H1 (cell line): ENCODE results near the gene CNOT6. TPM values are rescaled to one million over a fixed set of nuclear protein-coding genes. Genes with fewer than 3 reads are reported as not detected.

Experiments
- CTCF ChIA-PET: fragments of 300-600 bp; sonication (Branson Sonifier 250); formaldehyde crosslinking; loops from one replicate; lab custom pipeline; 2021; ENCODE audit not compliant: partially characterized antibody; lab: Charles Lee
- POLR2A ChIA-PET: fragments of 300-600 bp; sonication (Branson Sonifier 250); formaldehyde crosslinking; loops from one replicate; lab custom pipeline; 2021; ENCODE audit warnings: inconsistent platforms; ENCODE audit not compliant: partially characterized antibody; lab: Charles Lee
- DNase-seq, 2 experiments: peaks; one replicate each; pipeline versions ENCODE4 v3.0.0 to v3.0.0-alpha.2; 2010 to 2022; ENCODE audit warnings: low spot score in 2 of 2, low read depth in 1 of 2, mixed read lengths in 1 of 2
- FAIRE-seq: peaks from 2 replicates; lab custom pipeline; 2011; peaks lifted over from hg19 to GRCh38; lab: Jason Lieb, UNC
- H2AFZ ChIP-seq: 2 replicates; pipeline ENCODE4 v1.8.1; 2012; ENCODE audit warnings: low read length, inconsistent platforms
- H2AK5ac ChIP-seq: 2 replicates; pipeline ENCODE4 v1.6.1; 2013; ENCODE audit warnings: low read depth, low read length
- H2BK120ac ChIP-seq: replicated peaks from 2 replicates; pipeline ENCODE3; 2013; ENCODE audit warnings: low read depth, low read length, inconsistent platforms
- H2BK12ac ChIP-seq: 2 replicates; pipeline ENCODE4 v1.6.1; 2013; ENCODE audit warnings: low read depth, low read length
- H2BK15ac ChIP-seq: 2 replicates; pipeline ENCODE4 v1.6.1; 2013; ENCODE audit warnings: low read length
- H2BK20ac ChIP-seq: 2 replicates; pipeline ENCODE4 v1.6.1; 2013; ENCODE audit warnings: low read length
- H2BK5ac ChIP-seq: 2 replicates; pipeline ENCODE4 v1.6.1; 2013; ENCODE audit warnings: low read depth, low read length
- H3K14ac ChIP-seq: 2 replicates; pipeline ENCODE4 v1.6.1; 2013; ENCODE audit warnings: inconsistent platforms; ENCODE audit not compliant: insufficient read length
- H3K18ac ChIP-seq: 2 replicates; pipeline ENCODE4 v1.6.1; 2013; ENCODE audit warnings: low read length; ENCODE audit errors: extremely low read depth
- H3K23ac ChIP-seq: 2 replicates; pipeline ENCODE4 v1.6.1; 2013; ENCODE audit warnings: inconsistent platforms; ENCODE audit not compliant: insufficient read length
- H3K23me2 ChIP-seq: 2 replicates; pipeline ENCODE4 v1.6.1; 2013; ENCODE audit warnings: low read depth, low read length
- H3K27ac ChIP-seq: 2 replicates; pipeline ENCODE4 v1.6.1; 2011; ENCODE audit warnings: low read depth, low read length, inconsistent platforms
- H3K27me3 ChIP-seq, 4 experiments: replicated peaks in 1 of 4; 1 replicate in 1 of 4; 2 replicates in 3 of 4; pipeline versions ENCODE4 v1.6.1 to v1.8.1; 2011 to 2013; ENCODE audit warnings: low read length in 3 of 4, mild to moderate bottlenecking in 3 of 4, inconsistent platforms in 2 of 4, mixed read lengths in 2 of 4, moderate library complexity in 1 of 4; ENCODE audit not compliant: control insufficient read depth in 3 of 4, insufficient read depth in 3 of 4; ENCODE audit errors: extremely low read depth in 1 of 4
- H3K36me3 ChIP-seq, 4 experiments: 2 replicates each; pipeline versions ENCODE4 v1.6.1 to v1.8.1; 2011 to 2013; ENCODE audit warnings: mild to moderate bottlenecking in 4 of 4, low read length in 3 of 4, moderate library complexity in 2 of 4, control low read depth in 1 of 4, inconsistent platforms in 1 of 4; ENCODE audit not compliant: insufficient read depth in 4 of 4, control insufficient read depth in 2 of 4
- H3K4ac ChIP-seq: replicated peaks from 2 replicates; pipeline ENCODE3; 2013; ENCODE audit warnings: low read length, low read depth, mixed read lengths, inconsistent platforms; ENCODE audit not compliant: insufficient read length
- H3K4me1 ChIP-seq, 4 experiments: replicated peaks in 1 of 4; 1 replicate in 1 of 4; 2 replicates in 3 of 4; pipeline versions ENCODE4 v1.6.1 to v1.8.1; 2011 to 2013; ENCODE audit warnings: low read length in 3 of 4, inconsistent platforms in 2 of 4, mixed read lengths in 1 of 4; ENCODE audit not compliant: insufficient read depth in 4 of 4, control insufficient read depth in 3 of 4
- H3K4me2 ChIP-seq, 2 experiments: 2 replicates each; pipeline versions ENCODE4 v1.6.1 to v1.8.1; 2011 to 2013; ENCODE audit warnings: low read depth in 2 of 2, low read length in 2 of 2, control low read depth in 1 of 2, inconsistent platforms in 1 of 2, mild to moderate bottlenecking in 1 of 2; ENCODE audit not compliant: insufficient read depth in 1 of 2
- H3K4me3 ChIP-seq, 4 experiments: fragments of 200-600, 300-600 bp in 1 of 4; sonication (generic), shearing (Covaris generic), sonication (Bioruptor Twin) in 1 of 4; 2 replicates each; pipeline versions ENCODE4 v1.5.1 to v1.8.1; 2011 to 2016; ENCODE audit warnings: low read length in 4 of 4, low read depth in 3 of 4, control low read depth in 2 of 4, inconsistent platforms in 2 of 4, mild to moderate bottlenecking in 2 of 4, mixed read lengths in 1 of 4, moderate library complexity in 1 of 4; ENCODE audit not compliant: insufficient read depth in 2 of 4; ENCODE audit errors: extremely low read depth in 1 of 4
- H3K56ac ChIP-seq: replicated peaks from 2 replicates; pipeline ENCODE3; 2013; ENCODE audit warnings: low read depth, mild to moderate bottlenecking, mixed read lengths, low read length, inconsistent platforms; ENCODE audit not compliant: insufficient read length
- H3K79me1 ChIP-seq: 2 replicates; pipeline ENCODE4 v1.6.1; 2013; ENCODE audit warnings: low read depth, low read length, control low read depth
- H3K79me2 ChIP-seq, 2 experiments: 2 replicates each; pipeline versions ENCODE4 v1.6.1 to v1.8.1; 2012 to 2013; ENCODE audit warnings: low read length in 2 of 2, mild to moderate bottlenecking in 2 of 2, inconsistent platforms in 1 of 2; ENCODE audit not compliant: insufficient read depth in 2 of 2, control insufficient read depth in 1 of 2
- H3K9ac ChIP-seq, 4 experiments: replicated peaks in 1 of 4; 1 replicate in 1 of 4; 2 replicates in 3 of 4; pipeline versions ENCODE4 v1.6.1 to v1.8.1; 2011 to 2013; ENCODE audit warnings: low read depth in 3 of 4, low read length in 3 of 4, control low read depth in 2 of 4, mild to moderate bottlenecking in 2 of 4, moderate library complexity in 2 of 4, inconsistent platforms in 1 of 4; ENCODE audit errors: extremely low read depth in 1 of 4
- H3K9me3 ChIP-seq, 2 experiments: 2 replicates each; pipeline versions ENCODE4 v1.6.1 to v1.8.1; 2012 to 2013; ENCODE audit warnings: mild to moderate bottlenecking in 2 of 2, moderate library complexity in 2 of 2, control low read depth in 1 of 2, inconsistent platforms in 1 of 2, low read depth in 1 of 2, low read length in 1 of 2, mixed read lengths in 1 of 2; ENCODE audit not compliant: insufficient read depth in 2 of 2
- H4K20me1 ChIP-seq, 2 experiments: replicated peaks in 1 of 2; 2 replicates each; pipeline versions ENCODE3 to v1.8.1; 2011 to 2013; ENCODE audit warnings: inconsistent platforms in 2 of 2, low read length in 2 of 2, mild to moderate bottlenecking in 1 of 2; ENCODE audit not compliant: insufficient read depth in 2 of 2, control insufficient read depth in 1 of 2
- H4K5ac ChIP-seq: 2 replicates; pipeline ENCODE4 v1.6.1; 2013; ENCODE audit warnings: low read length, low read depth, mixed read lengths, inconsistent platforms; ENCODE audit not compliant: insufficient read length
- H4K8ac ChIP-seq: 2 replicates; pipeline ENCODE4 v1.8.0; 2013; ENCODE audit warnings: mild to moderate bottlenecking, moderate library complexity, low read length, inconsistent platforms; ENCODE audit not compliant: insufficient read depth; ENCODE audit errors: extremely low read depth
- H4K91ac ChIP-seq: replicated peaks from 2 replicates; pipeline ENCODE3; 2013; ENCODE audit warnings: low read length, mixed read lengths, inconsistent platforms; ENCODE audit not compliant: insufficient read length
- CEBPB ChIP-seq: IDR thresholded peaks from 2 replicates; pipeline ENCODE4 v1.6.1; 2012; ENCODE audit warnings: low read depth, low read length
- POU5F1 ChIP-seq: IDR thresholded peaks from 2 replicates; pipeline ENCODE4 v1.6.1; 2011; ENCODE audit warnings: low read depth, mild to moderate bottlenecking, low read length, moderate library complexity
- WGBS, 2 experiments: shearing (Covaris generic) in 1 of 2; methylation state at CpG; one replicate each; pipeline versions ENCODE4 v1.1.6 to v1.1.7; 2013 to 2015; ENCODE audit warnings: low lambda C conversion rate in 2 of 2, mixed read lengths in 2 of 2, inconsistent platforms in 1 of 2, low coverage in 1 of 2, missing lambda C conversion rate in 1 of 2; ENCODE audit not compliant: insufficient replicate concordance in 2 of 2, insufficient coverage in 1 of 2, insufficient read length in 1 of 2; ENCODE audit errors: extremely low coverage in 1 of 2, missing lambda C conversion rate in 1 of 2; 5-methylcytosine and 5-hydroxymethylcytosine counted together
- polyA plus RNA-seq, 7 experiments: library from polyadenylated mRNA; depleted of rRNA in 3 of 7; stranded (reverse) in 5 of 7; unstranded in 2 of 7; fragments of >200 nt in 5 of 7; fragments of 200-250 nt in 2 of 7; gene quantifications; 1 replicate in 5 of 7; 2 replicates in 1 of 7; 4 replicates in 1 of 7; pipeline versions ENCODE4 v1.2.1 to v1.2.3, GENCODE V29; 2011 to 2013; ENCODE audit warnings: missing spikeins in 2 of 7, mixed read lengths in 2 of 7
- total RNA-seq: library from RNA; stranded (reverse); fragmentation: NEBNext Ultra II Directional; extraction: Animal tissue kit (Norgen Biotek cat#: 25700); gene quantifications from 2 replicates; pipeline ENCODE4 v1.2.1, GENCODE V29; 2021

Gene CNOT6
- total and polyA plus RNA-seq, 2 of the 8 experiments (the other 6 are each of a cell fraction or from before 2014, with no cell fraction given): 10.7 to 45.4 TPM

GRCh38 chr5:180495991-180496741 lies 2.0 kb downstream of the CNOT6 start:
- Histone ChIP-seq H2BK5ac (peak overlapping the region; percentile 36), H4K5ac (peak overlapping the region; percentile 57), H2BK12ac (no peak overlapping the region), H3K4ac (no peak overlapping the region), H3K36me3 (peaks cover 0 to 34% (median 9%) of the 10 kb centered on the region in 4 experiments; a peak in 4 of 8 replicates), H4K91ac (no peak overlapping the region), H4K8ac (no peak overlapping the region; the same call in 1 of the 2 replicates), H3K79me2 (peaks cover 52 to 64% of the 10 kb centered on the region in 2 experiments), H3K27me3 (no peaks in the 10 kb centered on the region), H3K14ac (no peak overlapping the region), H3K9me3 (peaks cover 0 to 4% of the 10 kb centered on the region in 2 experiments; a peak in 1 of 4 replicates), H2BK15ac (no peak overlapping the region), H3K27ac (peak overlapping the region; percentile 46), H3K56ac (no peak overlapping the region), H4K20me1 (peaks cover 16 to 30% of the 10 kb centered on the region in 2 experiments), H2AK5ac (0 out of 2 replicates have a peak overlapping the region, but pooled peaks have one; percentile 17), H2BK120ac (no peak overlapping the region), H2AFZ (no peak overlapping the region), H3K18ac (no peak overlapping the region), H3K9ac (peak overlapping the region in 2 of 4 experiments; percentile 44 to 68; a peak in 3 of 7 replicates), H3K4me3 (peak overlapping the region in 3 of 4 experiments; percentile 86 to 93 (median 89); a peak in 5 of 8 replicates), H3K23me2 (peaks cover 10% of the 10 kb centered on the region), H3K23ac (no peak overlapping the region), H3K4me1 (peaks cover 0 to 8% (median 2%) of the 10 kb centered on the region in 4 experiments; a peak in 6 of 7 replicates), H3K4me2 (peak overlapping the region; percentile 68 to 75), H3K79me1 (peaks cover 8% of the 10 kb centered on the region), H2BK20ac (no peak overlapping the region)
- no peak for FAIRE-seq
- DNase-seq: no peak
- ChIA-PET CTCF (no interaction called here), POLR2A (interaction anchor here (0.9 to 1.6 kb wide), 5 partner anchors 12 to 153 kb away, joined by 3 to 4 read pairs (median 4); no protein-coding TSS in a partner anchor)
- no peak for TF ChIP-seq POU5F1
- 0 out of 2 replicates have a peak, but pooled peaks have one; percentile 19 for TF ChIP-seq CEBPB
- 88% methylated on average over 18 of the region's 18 CpGs; no CpG with 5 or more reads in 1 of the 2 experiments for WGBS, 2 experiments
